Measurements from ENCODE around the gene ASS1.

GRCh38 chr9:130402243-130402642 is 42.5 kb upstream of the ASS1 start:
- TF ChIP-seq EP300 (IDR thresholded peaks at IDR 0.05) = no peak
- TF ChIP-seq POLR2AphosphoS5 (IDR thresholded peaks at IDR 0.05) = no peak
